Calu3 (cell line): Measurements from ENCODE around the gene TMEM52. TPM values are rescaled to one million over a fixed set of nuclear protein-coding genes. Genes with fewer than 3 reads are reported as not detected.
A peak's percentile ranks its signal among the peaks of the same experiment; 100 is the strongest.

Experiments used
- BruUV-seq: library from RNA; stranded (reverse); fragments of 400-500 nt; replicated peaks from 2 replicates; lab custom pipeline; 2021; lab: Mats Ljungman, UMichigan
- CTCF ChIA-PET: fragments of 300-600 bp; sonication (Branson Sonifier 250); formaldehyde crosslinking; loops from one replicate; lab custom pipeline; 2022; ENCODE audit warnings: antibody characterized with exemption; lab: Charles Lee
- DNase-seq: peaks from one replicate; pipeline ENCODE4 v3.0.0; 2022
- H3K27ac Mint-ChIP-seq: one replicate; pipeline ENCODE4 v1.8.0; 2022; ENCODE audit warnings: mixed read lengths; ENCODE audit not compliant: unreplicated experiment
- H3K27me3 Mint-ChIP-seq: one replicate; pipeline ENCODE4 v1.8.0; 2022; ENCODE audit warnings: mixed read lengths; ENCODE audit not compliant: unreplicated experiment
- H3K36me3 Mint-ChIP-seq: one replicate; pipeline ENCODE4 v1.8.0; 2022; ENCODE audit warnings: mild to moderate bottlenecking, moderate library complexity, mixed read lengths; ENCODE audit not compliant: insufficient read depth, unreplicated experiment
- H3K4me1 Mint-ChIP-seq: one replicate; pipeline ENCODE4 v1.8.0; 2022; ENCODE audit warnings: mild to moderate bottlenecking, low read depth, mixed read lengths; ENCODE audit not compliant: unreplicated experiment
- H3K4me3 Mint-ChIP-seq: one replicate; pipeline ENCODE4 v1.8.0; 2022; ENCODE audit warnings: mild to moderate bottlenecking, low read depth, moderate library complexity, mixed read lengths; ENCODE audit not compliant: unreplicated experiment
- H3K9me3 Mint-ChIP-seq: one replicate; pipeline ENCODE4 v1.8.0; 2022; ENCODE audit warnings: low read depth, mixed read lengths; ENCODE audit not compliant: unreplicated experiment
- intact Hi-C: fragments of 100-400 bp; cut with micrococcal nuclease; formaldehyde crosslinking; loops from one replicate; pipeline ENCODE4 v1.10.0; 2022; ENCODE audit not compliant: unreplicated experiment
- total RNA-seq: library from RNA; stranded (reverse); gene quantifications from 2 replicates; pipeline ENCODE4 v1.2.3, GENCODE V29; 2022
- TF ChIP-seq, protein P1 (sequence below): fragments of 200-600 bp; IDR thresholded peaks from one replicate; pipeline ENCODE4 v1.8.0; 2022; ENCODE audit warnings: antibody characterized with exemption; ENCODE audit not compliant: unreplicated experiment

The TMEM52 gene
- total RNA-seq, 1 experiment from 2014 or later: 1.1 TPM

DNA sequence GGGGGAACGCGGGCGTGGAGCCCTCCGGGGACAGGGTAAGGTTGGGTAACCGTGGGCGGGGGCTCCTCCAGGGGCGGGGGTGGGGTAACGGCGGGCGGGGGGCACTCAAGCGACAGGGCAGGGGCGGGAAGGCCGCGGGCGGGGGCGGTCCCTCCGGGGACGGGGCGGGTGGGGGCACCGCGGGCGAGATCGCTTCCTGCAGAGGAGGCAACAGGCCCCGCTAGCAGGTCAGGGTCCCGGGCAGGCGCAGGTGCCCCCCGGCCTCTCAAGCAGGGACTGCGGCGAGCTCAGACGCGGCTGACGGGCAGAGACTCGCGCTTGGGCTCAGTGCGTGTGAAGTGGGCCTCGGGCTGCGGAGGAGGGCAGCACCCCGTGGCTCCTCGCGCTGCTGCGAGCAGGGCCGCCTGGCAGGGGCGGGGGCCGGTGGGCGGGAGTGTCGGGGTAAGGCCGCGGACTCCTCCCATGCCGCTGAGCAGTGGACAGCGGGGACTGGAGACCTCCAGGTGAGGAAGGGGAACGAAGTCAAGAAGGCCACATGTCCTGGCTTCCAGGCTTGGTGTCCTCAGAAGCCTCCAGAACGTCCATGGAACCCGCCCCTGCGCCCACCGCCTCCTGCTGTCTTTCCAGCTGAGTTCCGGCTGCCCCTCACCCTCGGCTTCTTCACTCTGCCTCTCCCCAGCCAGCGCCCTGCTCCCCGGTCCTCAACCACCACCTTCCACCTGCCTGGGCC, 27.6 kb downstream of the TMEM52 start:
- peak overlapping the region; percentile 79 for H3K4me3 Mint-ChIP-seq
- peak overlapping the region; percentile 45 for H3K27ac Mint-ChIP-seq
- intact Hi-C loops: no loop called here
- TF ChIP-seq, protein P1, sequence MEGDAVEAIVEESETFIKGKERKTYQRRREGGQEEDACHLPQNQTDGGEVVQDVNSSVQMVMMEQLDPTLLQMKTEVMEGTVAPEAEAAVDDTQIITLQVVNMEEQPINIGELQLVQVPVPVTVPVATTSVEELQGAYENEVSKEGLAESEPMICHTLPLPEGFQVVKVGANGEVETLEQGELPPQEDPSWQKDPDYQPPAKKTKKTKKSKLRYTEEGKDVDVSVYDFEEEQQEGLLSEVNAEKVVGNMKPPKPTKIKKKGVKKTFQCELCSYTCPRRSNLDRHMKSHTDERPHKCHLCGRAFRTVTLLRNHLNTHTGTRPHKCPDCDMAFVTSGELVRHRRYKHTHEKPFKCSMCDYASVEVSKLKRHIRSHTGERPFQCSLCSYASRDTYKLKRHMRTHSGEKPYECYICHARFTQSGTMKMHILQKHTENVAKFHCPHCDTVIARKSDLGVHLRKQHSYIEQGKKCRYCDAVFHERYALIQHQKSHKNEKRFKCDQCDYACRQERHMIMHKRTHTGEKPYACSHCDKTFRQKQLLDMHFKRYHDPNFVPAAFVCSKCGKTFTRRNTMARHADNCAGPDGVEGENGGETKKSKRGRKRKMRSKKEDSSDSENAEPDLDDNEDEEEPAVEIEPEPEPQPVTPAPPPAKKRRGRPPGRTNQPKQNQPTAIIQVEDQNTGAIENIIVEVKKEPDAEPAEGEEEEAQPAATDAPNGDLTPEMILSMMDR: no peak
- DNase-seq: peak; percentile 22
- no peaks in the 10 kb centered on the region for H3K27me3 Mint-ChIP-seq
- peaks cover 41% of the 10 kb centered on the region for H3K36me3 Mint-ChIP-seq
- H3K9me3 Mint-ChIP-seq: no peaks in the 10 kb centered on the region
- CTCF ChIA-PET: no interaction called here
- BruUV-seq: no TSS peak
- H3K4me1 Mint-ChIP-seq: peaks cover 18% of the 10 kb centered on the region

DNA sequence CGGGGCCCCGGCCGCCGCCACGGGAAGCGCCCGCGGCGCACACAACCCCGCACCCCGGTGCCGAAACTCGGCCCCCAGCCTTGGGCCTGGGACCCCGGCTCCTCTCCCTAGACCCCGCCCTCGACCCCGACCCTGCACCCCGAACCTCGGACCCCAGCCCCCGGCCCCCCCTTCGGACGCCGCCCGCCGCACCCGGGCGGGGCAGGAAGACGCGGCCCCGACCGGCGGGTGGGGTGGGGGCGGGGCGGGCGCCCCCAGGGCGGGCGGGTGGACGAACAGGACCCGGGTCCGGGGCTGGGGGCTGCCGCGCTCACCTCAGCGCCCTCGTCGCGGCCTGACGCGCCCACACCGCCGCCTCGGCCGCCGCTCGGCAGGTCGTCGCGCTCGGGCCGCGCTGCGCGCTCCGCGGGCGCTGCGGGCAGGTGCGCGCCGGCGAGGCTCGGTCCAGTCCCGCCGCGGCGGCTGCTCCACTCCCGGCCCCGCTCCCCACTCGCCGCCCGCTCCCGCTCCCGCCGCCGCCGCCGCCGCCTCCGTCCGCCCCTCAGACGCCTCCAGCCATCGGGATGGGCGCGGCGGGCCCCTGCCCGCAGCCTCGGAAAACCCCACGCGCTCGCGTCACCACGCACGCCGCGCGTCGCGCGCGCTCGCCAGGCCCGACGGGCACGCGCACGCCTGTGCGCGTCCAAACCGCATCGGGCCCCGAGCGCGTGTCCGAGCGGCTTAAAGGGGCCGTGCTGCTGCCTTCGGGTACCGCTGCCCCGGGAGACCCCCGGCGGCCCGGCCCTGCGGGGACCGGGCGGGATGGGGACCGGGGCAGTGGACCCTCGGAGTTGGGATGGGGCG, 28.4 kb downstream of the TMEM52 start, which contains the start of gene GNB1:
TSS of gene GNB1 (minus strand) at position 582 of the 843 bp plus-strand sequence. CDS start 65,634 bp downstream, outside the sequence.
- CTCF ChIA-PET: no interaction called here
- H3K4me3 Mint-ChIP-seq: peak within 1 kb of the TSS; percentile 79

DNA sequence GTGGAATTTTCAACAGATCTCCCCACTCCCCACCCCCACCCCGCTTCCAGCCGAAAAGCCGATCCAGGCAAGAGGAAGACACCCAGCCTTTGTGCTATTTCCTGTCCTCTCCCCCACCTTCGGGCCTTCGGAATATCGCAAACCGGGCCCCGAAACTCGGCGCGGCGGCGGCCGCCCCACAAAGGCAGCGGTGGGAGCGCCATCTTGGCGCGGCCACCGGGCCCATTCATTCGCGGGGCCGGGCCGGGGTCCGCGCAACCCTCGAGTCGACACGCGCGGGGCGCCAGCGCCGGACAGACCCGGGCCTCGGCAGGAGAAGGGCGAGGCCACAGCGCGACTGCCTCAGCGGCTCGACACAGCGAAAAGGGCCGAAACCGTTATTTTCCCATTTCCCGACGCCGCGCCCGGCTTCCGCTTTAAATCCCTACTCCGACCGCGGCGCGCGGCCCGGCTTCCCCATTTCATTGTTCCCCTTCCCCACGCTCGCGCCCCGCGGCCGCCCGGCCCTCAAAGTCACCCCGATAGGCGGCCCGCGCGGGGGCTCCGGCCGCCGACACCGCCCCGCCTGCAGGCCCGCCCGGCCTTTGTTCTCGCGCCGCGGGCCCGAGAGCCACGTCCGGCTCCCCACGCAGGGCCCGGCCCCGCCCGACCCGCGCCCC, 29.1 kb downstream of the TMEM52 start:
- no peaks in the 10 kb centered on the region for H3K27me3 Mint-ChIP-seq
- peaks cover 16% of the 10 kb centered on the region for H3K4me1 Mint-ChIP-seq
- no peaks in the 10 kb centered on the region for H3K9me3 Mint-ChIP-seq
- intact Hi-C loops: no loop called here
- no peak overlapping the region for H3K27ac Mint-ChIP-seq
- H3K4me3 Mint-ChIP-seq: peak overlapping the region; percentile 79
- TF ChIP-seq, protein P1: no peak
- BruUV-seq: no TSS peak
- H3K36me3 Mint-ChIP-seq: peaks cover 39% of the 10 kb centered on the region
- CTCF ChIA-PET: interaction anchor here (0.6 kb wide), 1 partner anchor 245 kb away, joined by 3 read pairs; no protein-coding TSS in a partner anchor
- peak; percentile 21 for DNase-seq

More for the DNA sequence above, 28.4 kb downstream of the TMEM52 start, which contains the start of gene GNB1:
- peak within 1 kb of the TSS; percentile 45 for H3K27ac Mint-ChIP-seq
- H3K36me3 Mint-ChIP-seq: peaks cover 41% of the 10 kb centered on the region
- no peaks in the 10 kb centered on the region for H3K27me3 Mint-ChIP-seq
- no TSS peak for BruUV-seq
- H3K9me3 Mint-ChIP-seq: no peaks in the 10 kb centered on the region
- H3K4me1 Mint-ChIP-seq: peaks cover 18% of the 10 kb centered on the region
- TF ChIP-seq, protein P1: no peak
- intact Hi-C loops: no loop called here
- DNase-seq: peak; percentile 86
